ELF-1 (cell line): ENCODE measurements around the gene SCYL3.
"Not testable (repeated sequence)": the region's sequence is repeated elsewhere in the genome, so short reads cannot be mapped to it uniquely, and the experiment has no call there.

Source experiments
- DNase-seq: peaks from one replicate; pipeline ENCODE4 v3.0.0-alpha.2; 2016; ENCODE audit warnings: low read depth, low spot score

The SCYL3 gene, protein sequence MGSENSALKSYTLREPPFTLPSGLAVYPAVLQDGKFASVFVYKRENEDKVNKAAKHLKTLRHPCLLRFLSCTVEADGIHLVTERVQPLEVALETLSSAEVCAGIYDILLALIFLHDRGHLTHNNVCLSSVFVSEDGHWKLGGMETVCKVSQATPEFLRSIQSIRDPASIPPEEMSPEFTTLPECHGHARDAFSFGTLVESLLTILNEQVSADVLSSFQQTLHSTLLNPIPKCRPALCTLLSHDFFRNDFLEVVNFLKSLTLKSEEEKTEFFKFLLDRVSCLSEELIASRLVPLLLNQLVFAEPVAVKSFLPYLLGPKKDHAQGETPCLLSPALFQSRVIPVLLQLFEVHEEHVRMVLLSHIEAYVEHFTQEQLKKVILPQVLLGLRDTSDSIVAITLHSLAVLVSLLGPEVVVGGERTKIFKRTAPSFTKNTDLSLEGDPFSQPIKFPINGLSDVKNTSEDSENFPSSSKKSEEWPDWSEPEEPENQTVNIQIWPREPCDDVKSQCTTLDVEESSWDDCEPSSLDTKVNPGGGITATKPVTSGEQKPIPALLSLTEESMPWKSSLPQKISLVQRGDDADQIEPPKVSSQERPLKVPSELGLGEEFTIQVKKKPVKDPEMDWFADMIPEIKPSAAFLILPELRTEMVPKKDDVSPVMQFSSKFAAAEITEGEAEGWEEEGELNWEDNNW

DNA sequence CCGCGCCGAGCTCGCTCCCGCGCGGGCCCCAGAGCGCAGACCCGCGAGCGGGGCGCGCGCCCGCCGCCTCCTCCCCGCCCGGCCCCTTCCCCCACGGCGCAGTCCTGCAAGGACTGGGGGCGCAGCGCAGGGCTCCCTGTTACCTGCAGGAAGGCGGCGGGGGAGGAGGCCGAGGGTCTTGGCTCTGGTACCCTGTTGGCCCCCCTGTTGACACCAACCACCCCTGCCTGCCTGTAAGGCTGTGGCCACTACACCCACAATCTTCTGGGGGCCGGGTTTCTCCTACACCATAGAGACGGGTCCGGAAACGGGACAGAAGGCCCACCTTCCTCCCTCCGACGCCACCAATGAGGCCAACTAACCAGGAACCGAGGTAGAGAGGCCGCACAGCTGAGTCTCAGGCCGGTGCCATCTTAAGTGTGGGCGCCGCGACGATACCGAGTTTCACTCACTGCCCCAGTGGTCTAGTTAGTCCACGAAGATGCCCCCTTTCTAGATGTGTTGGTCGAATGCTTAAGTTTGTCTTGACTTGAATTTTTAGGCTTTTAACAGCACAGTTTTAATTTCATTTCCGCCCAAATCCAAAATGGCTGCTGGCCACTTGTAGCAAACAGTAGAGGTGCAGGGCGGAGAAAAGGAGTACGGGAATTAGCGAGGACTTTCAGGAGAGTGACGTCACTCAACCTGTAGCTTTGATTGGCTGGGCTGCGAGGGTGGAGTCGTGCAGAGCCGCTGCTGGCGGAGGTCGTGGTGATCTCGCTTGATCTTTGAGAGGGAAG is at the start of gene SCYL3:
Gene SCYL3, minus strand, starts transcription at position 252 of the 779 bp plus-strand sequence. CDS start 5,056 bp downstream, outside the sequence.
- peak; percentile 98 for DNase-seq

DNA sequence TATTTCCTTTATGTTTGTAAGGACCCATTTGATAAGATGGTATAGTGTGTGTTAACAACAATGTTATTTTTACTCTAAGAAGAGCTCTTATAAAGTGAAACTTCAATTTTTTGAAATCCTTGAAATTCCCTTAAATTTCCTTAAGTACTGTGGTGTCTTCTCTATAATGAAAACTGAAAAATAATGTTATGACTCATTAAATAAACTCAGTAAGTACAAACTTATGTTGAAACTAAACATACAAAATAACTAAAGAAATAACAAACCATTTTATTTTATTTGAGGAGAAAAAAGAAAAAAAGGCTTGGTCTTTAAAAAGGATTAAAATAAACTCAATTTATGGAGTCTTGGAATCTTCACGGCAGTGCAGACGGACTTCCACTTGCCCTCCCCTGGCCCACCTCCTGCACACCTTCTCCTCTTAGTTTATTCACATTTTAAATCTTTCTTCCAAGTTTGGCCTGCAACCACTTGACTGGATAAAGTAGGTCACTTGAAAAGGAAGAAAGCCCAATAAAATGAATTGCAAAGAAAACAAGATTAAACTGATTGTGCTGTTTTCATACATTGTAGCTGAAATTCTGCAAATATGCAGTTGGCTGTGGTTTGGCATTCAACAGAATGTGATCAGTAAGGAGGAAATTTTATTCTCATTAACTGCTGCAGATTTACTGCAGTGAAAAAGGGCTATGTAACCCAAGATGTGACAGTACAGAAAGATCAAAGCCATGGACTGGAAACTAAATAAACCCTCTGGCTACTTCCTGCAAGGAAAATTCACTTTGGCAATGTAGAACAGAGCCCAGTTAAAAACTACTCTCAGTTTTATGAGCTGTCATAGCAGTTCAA is 48.5 kb upstream of the SCYL3 start:
- no peak for DNase-seq

DNA sequence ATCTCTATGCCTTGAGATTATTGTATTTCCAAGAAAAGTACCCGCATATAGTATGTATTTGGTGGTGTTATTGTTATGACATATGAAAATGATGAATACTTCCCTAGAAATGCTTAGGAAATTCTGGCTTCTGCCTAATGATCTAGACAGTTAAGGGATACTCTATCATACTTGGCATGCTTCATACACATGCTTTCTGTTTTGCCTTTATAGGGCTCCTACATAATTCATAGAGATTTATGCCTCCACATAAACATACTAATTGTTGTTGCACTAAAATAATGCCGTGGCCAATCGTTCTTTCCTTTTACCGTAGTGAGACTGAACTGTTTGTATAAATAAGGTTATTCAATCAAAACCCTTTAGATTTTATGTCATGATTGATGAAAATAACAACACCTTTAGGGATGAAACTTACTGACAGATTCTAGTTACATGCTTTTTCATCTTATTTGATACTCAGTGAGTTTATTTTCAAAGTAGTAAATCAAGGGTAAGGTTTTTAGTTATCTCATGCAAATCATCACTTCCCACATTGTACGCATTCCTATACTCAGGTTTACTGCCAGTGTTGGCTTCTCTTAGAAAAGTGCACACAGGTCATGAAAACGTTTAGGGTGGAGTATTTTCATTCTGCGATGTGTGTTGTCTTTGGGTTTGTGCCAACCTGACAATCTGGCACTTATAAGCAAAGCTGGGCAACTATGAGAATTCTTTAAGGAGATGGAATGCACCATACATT is 40.5 kb upstream of the SCYL3 start:
- no peak for DNase-seq

DNA sequence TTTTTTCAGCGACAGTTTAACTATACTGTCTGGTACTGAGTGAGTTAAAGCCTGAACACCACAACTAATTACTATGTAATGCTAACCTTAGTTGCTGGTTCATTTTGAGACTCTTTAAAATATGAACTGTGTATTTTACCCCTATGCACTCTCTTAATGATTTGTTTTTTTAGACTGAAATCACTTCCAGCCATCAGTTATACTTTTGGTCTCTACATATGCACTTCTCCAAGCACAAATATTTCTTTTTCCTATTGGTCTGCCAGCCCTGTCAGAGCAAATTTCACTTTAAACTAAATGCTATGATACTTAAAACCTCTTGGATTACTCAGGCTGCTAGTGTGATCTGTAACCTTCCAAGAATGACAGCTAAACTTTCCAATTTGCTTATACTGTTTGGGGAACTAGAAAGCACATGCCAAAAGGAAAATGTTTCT is 38.1 kb upstream of the SCYL3 start:
- DNase-seq: no peak

DNA sequence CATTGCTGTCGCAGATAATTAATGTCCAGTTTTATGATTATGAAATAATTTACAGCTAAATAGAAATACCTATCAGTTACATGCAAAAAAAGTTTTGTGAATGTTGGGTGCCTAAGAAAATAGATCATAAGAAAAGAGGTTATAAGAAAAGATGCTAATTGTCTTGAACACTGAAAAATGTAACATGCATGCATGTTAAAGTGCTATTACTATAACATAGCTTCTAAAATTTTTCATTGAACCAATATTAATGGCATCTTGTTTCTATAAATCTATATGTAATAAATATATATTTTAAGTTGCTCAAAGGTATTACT is 35.5 kb upstream of the SCYL3 start:
- DNase-seq: no peak

DNA sequence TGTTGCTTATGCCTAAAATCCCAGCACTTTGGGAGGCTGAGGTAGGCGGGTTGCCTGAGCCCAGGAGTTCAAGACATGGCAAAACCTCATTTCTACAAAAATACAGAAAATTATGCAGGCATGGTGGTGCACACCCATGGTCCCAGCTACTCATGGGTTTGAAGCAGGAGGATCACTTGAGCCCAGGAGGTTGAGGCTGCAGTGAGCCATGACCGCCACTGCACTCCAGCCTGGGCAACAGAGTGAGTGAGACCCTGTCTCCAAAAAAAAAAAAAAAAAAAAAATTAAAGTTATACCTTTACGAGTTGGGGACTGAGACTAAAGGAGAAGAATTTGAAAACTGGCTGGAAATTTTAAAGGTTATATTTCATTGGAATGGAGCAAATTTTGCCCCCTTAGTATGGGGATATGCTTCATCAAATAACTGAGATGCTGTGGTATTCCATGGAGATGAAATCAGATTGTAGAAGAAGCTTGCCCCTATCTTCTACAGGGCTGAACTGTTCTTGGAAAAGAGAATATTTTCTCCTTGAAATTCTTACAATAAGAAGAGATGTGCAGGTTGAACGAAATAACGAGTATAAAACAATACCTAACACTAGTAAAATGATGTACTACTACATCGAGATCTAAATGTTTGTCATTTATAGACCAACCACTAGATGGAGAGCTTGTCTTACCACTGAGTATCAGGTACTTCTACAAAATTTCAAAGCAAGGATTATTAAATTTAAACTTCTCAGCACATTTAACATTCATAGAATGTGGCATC is 34.9 kb upstream of the SCYL3 start:
- DNase-seq: no peak

DNA sequence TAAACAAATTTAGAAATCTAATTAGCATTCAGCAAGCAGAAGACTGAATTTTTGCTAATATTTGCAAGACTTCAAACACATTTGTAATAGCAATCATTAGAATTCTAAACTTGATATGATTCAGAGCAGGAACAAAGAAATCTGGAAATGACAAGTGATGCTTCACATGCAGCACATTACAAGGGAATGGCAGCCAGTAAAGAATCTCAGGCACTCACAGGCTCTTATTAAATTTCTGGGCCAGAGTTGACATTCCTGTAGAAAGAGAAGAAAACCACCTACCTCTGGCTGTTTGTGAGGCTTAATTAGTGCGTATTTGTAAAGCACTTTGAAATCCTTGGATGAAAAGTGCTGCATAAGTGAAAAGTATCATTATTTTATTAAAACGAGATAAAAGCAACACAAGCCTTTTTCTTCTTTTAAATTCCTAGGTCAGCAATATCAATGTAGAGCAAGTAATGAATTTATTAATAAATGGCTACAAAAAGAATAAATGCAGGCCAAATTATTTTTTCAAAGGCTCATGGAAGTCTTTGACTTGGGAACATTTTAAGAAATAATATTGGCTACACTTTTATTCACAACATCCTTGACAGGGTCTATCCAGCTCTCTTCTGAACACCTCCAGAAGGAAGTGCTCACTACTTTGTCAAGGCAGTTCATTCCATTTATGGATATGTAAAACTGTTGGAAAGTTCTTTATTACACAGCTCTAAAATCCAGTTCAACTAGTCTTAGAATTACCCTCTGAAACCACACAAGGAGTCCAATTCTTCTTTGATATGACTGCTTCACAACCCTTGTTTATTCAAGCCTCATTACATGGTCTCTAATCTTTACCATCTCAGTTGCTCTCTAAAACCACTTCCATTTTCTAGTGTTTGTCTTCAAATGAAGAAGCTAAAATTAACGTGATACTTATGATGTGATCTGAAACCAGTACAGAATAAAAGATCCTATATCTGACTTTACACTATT is 32.1 kb upstream of the SCYL3 start:
- DNase-seq: no peak

DNA sequence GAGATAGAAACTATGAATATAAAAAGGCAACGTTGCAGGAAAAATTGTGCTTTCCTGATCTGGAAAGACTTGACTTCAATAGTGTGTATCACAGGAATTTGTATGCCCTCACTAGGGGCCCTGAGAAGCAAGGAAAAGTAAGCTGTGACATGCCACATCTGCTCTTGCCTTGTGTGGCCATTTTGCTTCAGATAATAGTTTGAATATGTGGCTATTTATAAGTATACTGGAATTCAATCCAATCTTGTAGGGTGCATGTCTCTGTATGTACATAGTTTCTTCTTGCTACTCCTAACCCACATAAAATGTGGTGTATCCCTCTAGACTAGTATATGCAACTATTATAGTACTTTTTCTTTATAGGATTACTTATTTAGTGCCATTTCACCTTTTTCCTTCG is 31.1 kb upstream of the SCYL3 start:
- no peak for DNase-seq

DNA sequence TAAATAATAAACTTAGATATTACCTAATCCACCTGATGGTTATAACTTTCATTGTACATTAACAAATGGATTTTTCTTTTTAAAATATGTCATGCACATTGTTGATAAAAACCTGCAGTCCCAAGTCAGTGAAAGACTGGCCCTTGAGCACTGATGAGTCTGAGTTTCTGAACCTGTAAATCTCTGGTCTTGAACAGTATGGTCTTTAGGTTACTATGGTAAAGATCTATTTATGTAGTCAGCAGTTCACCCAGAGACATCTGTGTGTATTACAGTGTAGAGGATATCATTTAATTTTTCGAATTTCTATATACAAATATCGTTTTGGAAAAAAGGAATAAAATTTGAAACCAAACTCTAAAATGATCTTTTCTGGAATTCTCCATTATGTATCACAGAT is 30.4 kb upstream of the SCYL3 start:
- no peak for DNase-seq

DNA sequence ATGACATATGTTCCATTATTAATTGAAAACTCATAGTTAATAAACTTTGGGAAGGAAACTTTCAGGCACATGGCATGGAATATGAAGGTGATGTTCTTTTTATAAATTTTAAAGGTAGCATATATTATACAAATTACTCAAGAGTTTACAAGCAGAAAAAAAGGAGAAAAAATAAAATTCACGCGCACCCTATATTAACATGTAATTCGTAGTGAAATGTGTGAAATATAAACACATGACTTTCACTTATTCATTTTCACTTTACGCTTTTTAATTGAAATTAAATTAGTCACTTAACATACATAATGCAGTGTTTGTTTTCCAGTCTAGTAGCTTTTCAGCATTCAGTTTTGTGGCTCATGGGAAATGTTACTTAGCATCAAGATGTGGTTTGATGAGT is 27.4 kb upstream of the SCYL3 start:
- DNase-seq: no peak

DNA sequence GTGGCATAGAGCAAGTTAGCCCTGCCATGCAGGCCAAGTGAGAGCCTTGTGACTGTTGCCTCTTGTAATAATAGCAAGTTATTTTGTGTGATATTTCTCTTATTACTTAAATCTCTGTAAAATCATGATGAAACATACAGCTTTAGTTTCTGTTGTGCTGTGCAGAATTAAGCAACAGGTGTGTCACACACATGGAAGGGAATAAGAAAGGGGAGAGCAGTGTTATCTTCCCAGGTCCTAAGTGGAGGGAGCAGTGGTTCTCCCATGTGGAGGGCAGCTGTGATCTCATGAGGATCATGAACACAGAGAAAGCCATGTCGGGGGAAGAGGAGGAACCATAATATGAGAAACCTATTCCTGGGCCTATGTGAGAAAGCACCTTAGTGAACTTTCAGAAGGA is 25.2 kb upstream of the SCYL3 start:
- DNase-seq: no peak

DNA sequence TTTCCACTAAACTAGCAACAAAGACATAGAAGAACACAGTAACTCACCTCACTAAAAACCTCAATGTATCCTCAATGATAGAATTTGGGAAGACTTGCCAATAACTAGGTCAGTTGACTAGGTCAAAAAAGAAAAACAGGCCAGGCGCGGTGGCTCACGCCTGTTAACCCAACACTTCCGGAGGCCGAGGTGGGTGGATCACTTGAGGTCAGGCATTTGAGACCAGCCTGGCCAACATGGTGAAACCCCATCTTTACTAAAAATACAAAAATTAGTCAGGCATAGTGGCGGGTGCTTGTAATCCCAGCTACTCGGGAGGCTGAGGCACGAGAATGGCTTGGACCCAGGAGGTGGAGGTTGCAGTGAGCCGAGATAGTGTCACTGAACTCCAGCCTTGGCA is 24.5 kb upstream of the SCYL3 start:
- DNase-seq: not testable (repeated sequence)

DNA sequence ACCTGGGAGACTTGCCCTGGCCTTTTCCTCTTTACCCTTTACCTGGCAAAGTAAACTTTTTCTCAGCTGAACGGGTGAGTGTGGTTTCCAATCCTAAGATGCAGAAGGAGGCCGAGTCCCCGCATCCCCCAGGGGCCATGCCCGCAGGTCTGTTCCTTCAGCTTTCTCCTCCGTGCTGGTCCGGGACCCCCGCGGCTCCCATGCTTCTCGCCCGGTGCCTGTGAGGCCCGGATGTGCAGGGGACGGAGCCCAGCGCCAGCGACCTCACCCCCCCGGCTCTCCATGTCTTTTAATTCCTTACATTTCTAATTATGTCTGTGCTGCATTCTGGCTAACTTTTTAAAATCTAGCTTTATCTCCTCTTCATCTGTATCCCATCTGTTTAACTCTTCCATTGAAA is 21.5 kb upstream of the SCYL3 start:
- DNase-seq: no peak

DNA sequence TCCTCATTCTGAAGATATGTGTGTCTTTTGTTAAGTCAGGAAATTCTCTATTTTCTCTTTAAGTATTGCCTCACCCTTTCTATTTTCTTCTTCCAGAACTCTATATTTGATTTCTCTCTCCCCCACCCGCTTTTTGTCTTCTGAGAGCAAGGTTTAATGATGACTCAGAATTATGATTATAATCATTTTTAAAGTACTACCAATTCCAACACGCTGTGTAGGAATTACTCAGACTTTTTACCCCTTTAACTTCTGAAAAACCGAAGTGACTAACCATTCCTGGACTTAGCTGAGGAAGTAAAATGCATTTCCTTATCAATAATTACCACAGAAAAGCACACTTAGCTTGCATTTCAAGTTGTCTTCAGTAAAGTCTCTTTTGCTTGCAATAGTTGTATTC is 20.8 kb upstream of the SCYL3 start:
- DNase-seq: no peak

DNA sequence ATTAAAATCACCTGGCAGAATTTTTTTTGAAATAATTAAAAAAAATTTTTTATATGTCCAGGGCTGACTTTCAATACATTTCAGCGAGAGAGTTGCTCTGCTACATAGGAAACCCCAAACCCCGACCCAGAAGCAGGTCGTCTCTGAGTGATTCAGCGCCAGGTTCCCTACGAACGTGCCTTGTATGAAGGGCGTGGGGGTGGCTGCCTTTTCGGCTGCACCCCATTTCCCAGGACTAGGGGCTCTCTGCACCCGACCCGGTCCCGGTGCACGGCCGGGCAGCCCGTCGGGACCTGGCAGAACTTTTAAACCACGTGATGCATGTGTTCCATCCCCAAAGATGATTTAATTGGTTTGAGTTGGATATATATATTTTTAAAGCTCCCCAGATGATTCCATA is 15.8 kb upstream of the SCYL3 start:
- DNase-seq: no peak

DNA sequence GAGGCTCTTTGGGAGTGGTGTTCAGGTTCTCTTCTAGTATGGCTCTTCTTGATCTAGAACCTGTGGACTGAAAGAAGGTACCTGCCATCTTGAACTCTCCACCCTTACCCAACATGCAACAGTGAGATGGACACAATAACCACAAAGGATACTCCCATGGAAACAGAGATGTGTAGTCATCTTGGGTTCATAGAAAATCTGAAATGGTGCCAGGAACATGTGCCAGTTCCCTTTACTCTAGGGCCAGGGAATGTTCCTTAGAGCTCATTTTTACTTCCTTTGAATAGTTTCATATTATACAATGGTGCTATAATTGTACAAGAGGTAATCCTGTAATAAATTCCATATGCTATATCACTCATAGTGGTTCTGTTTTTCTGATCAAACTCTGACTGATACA is 13.2 kb upstream of the SCYL3 start:
- no peak for DNase-seq

DNA sequence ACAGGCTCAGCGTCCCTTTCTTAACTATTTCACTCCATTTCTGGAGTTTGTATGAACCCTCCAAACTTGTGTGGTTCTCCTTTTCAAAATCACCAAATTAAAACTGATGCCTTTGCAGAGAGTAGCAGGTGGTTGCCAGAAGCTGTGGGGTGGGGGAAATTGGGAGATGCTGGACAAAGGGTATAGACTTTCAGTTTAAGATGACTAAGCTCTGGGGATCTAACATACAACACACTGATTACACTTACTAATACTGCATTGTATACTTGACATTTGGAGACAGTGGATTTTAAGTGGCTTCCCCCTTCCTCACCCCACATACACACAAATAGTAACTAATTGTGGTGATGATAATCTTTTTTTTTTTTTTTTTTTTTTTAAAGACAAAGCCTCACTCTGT is 11.1 kb upstream of the SCYL3 start:
- no peak for DNase-seq

DNA sequence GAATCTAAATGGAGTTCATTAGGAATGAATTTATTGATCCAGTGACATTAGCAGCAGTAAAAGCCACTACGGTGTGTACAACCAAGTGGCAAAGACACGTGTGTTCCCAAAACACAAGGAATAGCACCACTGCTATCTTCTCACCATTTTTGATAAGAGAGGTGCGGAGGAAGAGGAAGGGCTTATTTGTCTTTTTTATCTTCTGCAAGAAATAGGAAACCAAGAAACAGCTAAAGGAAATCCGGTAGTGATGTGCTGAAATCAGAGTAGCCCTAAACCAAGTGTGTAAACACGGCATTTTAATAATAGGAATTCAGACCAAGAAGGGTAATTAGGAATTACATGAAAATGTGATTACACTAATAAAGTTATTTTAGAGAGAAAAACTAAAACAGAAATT is 9.1 kb upstream of the SCYL3 start:
- DNase-seq: no peak

DNA sequence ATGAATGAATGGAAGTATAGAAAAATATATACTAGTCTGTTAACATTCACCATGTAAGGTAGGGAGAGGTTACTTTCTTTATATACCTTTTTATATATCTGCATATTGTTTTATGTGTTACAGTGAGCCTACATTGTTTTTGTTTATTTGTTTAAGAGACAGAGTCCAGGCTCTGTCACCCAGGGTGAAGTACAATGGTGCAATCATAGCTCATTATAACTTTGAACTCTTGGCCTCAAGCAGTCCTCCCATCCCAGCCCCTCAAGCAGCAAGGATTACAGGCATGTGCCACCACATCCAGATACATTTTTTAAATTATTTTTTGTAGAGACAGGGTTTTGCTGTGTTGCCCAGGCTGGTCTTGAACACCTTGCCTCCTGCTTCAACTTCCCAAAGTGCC is 7.4 kb upstream of the SCYL3 start:
- no peak for DNase-seq
